HG03565 (cell line): ENCODE measurements around the gene MEGF6.

Experiments used
- ATAC-seq: cut with Tn5 transposase; IDR thresholded peaks from one replicate; pipeline ENCODE4 v1.9.1; 2021; ENCODE audit warnings: mild to moderate bottlenecking, moderate library complexity; ENCODE audit not compliant: unreplicated experiment

Gene MEGF6

DNA sequence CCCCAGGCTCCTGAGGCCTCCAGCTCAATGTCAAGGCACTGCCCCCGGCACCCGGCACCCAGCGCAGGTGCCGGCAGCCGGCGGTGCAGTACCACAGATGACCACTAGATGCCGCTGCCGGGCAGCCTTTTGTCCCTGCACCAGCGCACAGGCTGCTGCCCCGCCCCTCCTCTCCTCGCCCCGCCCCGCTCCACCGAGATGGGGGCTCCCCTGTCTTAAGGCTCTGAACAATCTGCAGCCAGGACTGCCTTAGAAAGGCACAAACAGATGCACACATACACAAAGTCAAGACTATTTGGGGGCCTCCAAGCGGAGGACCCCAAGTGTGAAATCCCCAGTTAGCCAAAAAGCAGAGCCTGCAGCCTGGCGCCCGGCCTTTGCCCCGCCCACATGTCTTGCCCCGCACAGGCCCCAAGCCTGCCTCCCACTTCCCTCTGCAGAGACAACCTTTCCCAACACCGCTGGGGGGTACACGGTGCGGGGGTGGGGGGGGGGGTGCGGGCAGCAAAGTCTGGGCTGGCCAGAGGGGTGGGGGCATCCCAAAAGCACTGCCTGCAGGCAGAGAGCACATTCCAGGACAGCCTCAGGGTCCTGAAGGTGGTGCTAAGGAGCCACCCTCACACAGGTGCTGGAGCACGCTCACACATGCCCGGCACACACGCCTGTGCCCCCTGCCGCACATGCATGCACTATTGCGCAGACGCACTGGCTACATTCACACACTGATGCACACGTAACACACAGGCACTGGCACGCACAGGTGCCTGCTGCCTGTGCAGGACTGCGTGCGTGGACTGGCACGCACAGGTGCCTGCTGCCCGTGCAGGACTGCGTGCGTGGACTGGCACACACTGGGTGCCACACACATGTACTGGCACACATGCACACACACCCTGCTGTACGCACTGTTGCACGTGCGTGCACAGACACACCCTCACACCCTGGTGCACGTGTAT is 119.7 kb downstream of the MEGF6 start:
- ATAC-seq, result no peak

DNA sequence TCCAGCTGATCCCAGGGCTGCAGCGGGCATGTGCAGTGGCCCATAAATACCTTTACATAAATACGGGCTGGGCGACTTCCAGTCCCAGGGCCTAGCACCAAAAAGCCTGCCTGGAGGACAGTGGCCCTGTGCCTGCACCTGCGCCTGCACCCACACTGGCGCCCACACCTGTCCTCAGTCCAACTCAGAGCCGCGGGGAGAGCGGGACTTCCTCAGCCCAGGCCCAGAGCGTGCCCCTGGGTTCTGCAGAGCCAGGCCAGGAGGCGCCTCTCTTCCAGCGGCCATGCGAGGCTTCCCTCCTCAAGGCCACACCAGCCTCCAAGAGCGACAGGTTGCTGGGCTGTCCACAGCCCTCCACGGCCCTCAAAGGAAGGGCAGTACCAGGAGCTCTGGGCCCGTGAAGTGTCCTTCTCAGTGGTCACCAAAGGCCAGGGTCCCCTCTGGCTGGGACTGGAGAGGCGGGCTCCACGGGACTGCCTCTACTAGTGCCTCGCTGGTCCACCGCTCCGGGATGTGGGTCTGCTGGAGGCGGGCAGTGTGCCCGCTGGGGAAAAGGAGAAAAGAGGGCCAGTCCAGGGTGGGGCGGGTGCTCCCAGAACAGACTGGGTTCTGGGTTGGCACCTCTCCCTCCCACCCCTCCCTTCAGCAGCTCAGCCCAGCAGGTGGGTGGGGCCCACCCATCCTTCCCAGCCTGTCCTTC is 121.1 kb downstream of the MEGF6 start:
- no peak for ATAC-seq

DNA sequence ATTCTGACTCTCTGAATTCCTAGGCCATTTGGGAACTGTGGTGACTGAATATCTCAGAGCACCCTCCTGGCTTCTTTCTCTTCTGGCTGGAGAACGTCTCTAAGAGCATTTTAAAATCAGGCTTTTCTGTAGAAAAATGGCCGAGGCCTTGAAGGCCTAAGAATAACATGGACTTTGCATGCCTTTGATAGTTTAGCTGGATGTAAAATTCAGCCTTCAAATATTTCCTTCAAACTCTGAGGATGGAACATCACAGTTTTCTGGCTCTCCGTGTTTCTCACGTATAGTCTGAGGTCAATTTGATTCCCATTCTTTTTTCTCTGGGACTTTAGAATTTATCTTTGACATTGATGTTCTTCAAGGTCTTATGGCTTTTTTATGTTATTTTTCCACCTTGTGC is 122.9 kb downstream of the MEGF6 start:
- ATAC-seq, result no peak

DNA sequence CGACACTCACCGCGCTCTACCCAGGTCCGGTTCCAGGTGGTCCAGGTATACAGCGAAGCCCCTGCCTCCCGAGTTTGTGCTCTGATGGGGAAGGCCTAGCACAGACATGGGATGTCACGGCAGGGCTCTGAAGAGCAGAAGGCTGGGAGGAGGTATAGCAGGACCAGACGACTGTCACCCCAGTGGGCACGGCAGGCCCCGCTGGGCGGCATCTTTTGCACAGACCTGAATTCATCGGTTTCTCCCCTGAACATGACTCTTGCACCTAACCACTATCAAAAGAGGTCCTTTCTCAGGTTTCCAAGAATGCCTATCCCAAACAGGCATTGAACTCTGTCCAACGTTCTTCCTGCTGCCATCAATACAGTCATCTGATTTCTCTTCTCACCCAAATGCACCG is 126.3 kb downstream of the MEGF6 start:
- ATAC-seq, result no peak

DNA sequence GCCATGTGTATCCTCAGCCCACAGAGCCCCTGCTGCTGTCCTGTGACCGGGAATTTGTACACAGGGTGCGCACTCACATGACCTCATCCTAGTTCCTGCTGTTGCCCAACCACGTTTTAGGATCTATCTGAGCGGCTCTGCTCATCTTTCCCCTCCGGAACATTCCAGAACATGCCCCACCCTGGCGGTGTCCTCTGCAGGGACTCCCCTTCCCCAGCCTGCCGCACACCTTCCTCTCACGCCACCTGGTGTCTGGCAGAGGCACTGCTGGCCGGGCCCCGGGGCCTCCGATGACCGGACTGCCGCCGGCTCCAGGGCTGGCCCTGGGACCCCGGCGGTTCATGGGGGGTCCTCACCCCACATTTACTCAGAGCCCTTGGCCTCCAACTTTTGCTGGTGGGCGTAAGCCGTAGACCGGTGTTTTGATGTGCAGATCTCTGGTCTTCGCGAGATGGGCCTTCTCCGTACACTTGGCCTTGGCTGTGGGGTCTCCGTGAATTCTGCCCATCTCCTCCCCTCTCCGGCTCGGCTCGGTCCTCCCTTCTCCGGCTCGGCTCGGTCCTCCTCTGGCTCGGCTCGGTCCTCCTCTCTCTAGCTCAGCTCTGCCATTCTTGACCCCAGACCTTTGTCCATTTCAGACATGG is 127.4 kb downstream of the MEGF6 start:
- no peak for ATAC-seq

DNA sequence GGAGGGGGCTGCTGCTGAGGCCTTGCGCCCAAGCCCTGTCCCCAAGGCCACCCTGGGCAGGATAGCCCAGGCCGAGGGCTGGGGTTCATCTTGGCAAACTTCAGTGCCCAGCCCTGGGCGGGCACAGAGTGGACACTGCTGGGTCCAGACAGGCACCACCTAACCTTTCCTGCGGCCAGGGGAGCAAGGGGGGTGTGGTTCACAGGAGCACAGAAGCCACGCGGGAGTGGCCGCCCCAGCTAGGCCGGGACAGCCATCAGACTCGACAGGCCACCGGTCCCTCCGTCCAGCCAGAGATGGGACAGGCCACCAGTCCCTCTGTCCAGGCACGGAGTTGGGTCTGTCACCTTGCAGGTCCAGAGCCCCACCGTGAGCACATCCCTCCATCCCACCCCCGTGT is 127.9 kb downstream of the MEGF6 start:
- no peak for ATAC-seq

DNA sequence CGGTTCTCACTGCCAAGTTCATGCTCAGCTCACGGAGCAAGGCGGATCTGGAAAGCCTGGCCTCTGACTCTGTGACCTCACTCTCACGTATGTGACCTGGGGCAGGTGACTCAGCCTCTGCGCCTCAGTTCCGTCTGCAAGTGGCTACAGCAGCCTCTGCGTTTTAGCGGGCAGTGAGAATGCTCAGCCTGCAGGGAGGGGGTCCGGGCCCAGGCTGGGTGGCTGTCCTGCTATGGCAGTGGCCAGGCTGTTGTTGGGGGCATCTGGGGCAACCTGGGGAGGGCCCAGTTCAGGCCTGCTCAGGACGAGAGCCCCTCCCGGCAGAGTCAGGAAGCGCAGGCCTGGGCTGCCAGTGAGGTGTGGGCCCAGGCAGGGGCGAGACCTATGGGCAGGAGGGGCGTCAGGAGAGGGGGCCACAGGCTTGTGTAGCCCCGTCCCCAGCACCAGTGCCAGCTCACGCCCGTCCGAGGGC is 128.9 kb downstream of the MEGF6 start:
- no peak for ATAC-seq

DNA sequence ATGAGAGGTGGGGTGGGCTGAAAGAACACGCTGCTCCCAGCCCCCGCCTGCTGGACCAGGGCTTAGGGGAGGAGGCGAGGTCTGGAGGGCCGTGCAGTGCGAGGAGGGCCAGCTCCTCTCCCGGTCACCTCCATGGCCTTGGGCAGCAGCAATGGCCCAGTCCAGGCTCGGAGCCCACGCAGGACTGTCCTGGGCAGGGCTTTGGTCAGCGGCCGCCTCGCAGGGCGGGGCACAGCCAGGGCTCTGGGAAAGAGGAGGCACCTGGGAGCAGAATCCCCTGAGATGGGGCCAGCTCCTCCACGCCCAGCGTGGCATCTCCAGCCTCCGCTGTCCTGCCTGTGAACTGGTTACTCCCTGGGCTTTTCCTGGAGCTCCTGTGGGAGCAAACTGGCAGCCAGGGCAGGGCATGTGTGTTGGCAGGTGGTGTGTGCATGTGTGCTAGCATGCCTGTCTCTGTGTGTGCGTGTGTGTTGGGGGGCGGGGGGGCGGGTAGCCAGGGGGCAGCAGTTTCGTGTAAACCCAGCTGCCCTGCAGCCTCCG is 129.4 kb downstream of the MEGF6 start:
- no peak for ATAC-seq

DNA sequence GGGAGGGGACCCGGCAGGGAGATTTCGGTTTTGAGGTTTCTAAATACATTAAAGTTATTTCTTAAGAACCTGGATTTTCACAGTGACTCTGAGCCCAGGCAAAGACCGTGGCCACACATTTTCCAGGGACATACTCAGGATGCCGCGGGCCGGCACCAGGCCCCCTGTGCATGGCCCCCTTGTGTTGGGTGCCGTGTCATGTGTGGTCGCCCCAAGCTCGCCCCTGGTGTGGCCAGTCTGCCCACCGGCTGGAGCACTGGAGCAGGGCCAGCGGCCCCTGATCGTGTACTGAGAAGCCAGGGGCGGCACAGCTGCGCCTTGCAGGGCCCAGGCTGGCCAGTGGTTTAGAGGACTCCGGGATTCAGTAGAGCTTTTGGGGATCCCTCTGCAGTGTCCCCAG is 130.3 kb downstream of the MEGF6 start:
- no peak for ATAC-seq

DNA sequence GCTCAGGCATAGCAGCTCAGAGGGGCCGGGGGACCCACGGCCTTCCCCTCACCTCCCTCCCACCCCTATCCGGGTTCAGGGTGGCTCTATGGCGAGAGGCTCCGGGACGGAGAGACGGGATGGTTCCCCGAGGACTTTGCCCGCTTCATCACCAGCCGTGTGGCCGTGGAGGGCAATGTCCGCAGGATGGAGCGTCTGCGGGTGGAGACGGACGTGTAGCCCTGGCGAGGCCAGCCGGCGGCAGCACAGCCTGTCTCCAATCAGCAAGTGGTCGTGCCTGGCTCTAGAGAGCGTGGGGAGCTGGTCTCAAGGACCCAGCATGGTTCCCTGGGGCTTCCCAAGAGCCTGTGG is 131.0 kb downstream of the MEGF6 start:
- ATAC-seq, result no peak

DNA sequence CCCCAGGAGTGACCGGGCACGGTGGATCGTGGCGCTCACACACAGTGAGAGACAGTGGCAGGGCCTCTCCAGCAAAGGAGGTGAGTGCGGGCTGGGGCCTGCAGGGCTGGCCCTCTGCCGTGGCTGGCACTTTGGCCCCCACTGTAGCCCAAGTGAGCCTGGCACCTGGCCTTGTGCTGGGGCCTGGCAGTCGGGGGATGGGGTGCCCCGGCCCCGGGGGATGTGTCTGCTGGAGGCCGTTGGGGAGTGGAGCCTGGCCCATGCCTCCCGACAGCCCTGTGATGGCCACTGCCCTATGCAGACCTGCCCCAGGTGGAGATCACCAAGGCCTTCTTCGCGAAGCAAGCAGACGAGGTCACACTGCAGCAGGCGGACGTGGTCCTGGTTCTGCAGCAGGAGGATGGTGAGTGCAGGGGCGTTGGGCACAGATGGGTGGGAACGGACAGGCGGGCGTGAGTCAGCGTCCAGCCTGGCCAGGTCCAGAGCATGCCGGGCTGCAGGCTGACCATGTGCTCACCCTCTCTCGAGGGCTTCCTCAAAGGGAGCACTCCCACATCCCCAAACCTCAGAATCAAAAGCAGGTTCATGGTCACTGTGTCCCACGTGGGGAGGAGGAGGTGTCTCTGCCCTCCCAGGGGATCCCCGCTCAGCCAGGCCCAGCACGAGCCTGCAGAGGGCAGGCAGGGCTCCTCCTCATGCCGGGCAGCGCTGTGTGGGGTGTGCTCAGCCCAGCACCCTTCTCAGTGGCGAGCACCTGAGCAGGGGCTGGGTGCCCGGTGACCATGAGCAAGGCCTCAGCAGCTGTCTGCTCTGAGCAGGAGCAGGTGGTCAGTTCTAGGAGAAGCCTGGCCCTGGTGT is 131.6 kb downstream of the MEGF6 start:
- no peak for ATAC-seq

DNA sequence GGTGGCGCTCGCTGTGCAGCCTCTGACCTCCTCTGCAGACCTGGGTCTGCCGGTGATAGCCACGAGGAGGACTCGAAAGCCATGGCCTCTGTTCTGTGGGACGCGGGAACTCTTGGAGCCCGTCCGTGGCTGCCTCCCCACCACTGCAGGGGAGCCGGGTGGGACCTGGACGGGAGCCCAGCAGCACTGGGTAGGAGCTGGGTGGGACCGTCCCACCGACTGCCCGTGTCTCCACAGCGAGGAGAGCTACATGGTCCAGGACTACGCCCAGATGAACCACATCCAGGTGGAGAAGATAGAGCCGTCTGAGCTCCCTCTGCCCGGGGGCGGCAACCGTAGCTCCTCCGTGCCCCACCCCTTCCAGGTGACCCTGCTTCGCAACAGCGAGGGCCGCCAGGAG is 133.1 kb downstream of the MEGF6 start:
- ATAC-seq, result no peak

DNA sequence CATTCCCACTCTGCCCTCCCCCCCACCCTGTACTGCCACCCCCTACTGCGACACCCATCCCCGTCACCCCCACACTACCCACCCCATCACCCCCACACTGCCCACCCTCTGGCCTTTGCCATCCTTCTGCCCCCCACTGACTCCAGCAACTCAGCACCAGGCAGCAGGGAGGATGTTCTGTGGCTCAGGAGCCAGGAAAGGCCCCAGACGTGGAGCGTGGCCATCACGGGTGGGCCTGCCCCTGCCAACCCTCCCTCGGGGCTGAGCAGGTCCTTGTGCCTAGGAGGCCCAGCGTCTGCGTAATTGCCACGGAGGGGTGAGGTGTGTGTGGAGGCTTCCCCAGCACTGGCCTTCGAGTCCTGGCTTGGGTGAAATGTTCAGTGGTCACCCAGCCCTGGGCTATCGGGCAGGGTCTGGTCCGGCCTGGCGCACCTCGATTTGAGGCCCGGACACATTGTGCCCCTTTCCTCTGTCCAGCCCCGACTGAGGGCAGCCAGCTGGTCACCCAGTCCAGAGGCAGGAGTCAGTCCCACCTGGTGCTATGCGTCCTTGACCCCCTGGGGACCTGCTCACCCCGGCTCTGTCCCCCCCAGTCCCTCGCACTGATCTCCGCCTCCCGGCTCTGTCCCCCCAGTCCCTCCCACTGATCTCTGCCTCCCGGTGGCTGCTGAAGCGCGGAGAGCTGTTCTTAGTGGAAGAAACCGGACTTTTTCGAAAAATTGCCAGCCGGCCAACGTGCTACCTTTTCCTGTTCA is 133.9 kb downstream of the MEGF6 start:
- no peak for ATAC-seq

DNA sequence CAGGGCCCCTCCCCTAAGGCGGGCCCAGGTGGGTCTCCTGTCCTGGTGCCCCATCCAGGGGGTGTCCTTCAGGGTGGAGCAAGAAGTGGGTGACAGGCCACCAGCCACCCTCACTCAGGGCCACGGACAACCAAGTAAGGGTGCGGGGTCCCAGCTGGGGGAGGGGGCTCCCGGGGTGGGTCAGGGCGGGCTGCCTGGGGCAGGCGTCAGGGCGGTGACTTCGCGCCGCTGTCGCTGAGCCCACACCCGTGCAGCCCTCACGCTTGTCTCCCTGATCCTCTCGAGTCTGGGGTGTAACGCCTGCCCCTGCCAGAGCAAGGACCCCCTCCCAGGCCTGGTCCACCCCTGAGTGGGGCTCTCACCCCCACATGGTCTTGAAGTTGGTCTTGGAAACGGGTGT is 134.6 kb downstream of the MEGF6 start:
- no peak for ATAC-seq

DNA sequence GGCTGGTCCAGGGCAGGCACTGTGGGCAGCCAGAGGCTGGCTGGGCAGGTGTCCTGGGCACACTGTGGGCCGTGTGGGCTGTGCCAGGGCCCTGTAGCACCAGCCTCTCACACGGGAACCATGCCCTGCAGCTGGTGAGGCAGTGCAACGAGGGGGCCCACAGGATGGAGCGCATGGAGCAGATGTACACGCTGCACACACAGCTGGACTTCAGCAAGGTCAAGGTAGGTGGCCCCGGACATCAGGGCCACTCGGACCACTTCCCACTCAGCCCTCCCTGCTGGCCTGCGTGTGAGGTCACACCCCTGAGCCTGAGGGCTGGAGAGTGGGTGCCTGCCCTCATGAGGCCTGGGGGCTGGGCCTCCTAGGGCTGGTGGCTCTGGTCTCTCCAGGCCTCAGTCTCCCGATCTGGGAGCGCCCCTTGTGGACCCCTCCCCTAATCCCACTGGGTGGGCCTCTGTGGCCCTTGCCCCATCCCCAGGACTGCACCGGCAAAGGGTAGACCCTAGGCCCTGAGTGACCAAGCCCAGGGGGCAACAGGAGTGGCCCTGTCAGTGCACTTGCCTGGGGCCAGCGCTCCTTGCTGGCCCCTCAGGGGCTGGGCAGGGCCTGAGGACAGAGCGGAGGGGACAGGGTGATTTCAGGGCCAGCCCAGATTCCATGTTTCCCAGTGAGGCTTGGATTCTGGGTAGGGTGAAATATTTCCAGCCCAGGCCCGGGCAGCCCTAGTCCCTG is 135.3 kb downstream of the MEGF6 start:
- no peak for ATAC-seq

DNA sequence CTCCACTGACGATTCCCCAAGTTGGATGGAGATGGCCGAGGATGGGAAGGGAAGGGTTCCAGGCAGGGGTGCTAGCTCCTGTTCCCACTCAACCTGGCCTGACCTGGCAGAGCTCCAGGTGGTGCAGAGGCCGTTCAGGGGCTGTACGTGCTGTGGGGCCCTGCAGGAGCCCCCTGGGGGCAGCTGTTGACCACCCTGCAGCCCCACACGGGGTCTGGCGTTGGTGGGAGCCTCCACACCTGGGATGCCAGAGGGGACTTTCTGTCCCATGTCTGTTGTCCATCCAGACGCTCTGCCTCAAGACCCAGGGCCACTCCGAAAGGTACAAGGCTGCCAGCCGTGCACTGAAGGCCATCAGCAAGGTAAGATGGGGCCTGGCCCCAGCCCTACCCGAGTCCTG is 136.9 kb downstream of the MEGF6 start:
- ATAC-seq, result no peak

DNA sequence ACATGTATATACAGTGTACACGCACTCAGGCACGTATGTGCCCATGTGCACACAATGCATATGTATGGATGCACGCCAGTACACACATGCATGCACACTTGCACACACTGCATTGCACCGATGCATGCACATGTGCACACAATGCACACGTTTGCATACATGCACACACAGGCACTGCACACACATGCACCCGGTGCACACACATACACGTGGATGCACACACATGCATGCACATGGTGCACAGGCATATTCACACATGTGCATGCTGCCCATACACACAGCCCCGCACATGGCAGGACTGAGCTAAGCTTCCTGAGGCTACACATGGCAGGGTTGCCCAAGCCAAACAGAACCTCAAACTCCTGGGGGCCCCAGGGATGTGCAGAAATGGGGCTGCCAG is 137.3 kb downstream of the MEGF6 start:
- no peak for ATAC-seq

DNA sequence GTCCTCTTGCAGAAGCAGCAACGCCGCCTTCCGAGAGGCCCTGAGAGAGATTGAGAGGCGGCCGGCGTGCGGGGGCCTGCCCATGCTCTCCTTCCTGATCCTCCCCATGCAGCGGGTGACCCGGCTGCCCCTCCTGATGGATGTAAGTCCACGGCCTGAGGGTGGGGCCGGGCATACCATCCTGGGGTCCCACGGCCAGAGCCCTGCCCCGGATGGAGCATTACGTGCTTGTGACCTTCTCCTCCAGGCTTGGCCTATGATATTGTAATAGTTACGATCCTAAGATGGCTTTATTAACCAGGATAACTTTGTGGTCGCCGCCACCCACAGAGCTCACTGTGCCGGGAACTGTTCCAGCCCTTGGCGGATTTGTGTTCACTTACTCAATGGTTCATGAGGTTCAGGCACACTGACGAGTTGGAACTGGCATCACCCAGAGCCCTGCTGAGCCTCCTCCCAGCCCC is 137.9 kb downstream of the MEGF6 start:
- ATAC-seq, result no peak

DNA sequence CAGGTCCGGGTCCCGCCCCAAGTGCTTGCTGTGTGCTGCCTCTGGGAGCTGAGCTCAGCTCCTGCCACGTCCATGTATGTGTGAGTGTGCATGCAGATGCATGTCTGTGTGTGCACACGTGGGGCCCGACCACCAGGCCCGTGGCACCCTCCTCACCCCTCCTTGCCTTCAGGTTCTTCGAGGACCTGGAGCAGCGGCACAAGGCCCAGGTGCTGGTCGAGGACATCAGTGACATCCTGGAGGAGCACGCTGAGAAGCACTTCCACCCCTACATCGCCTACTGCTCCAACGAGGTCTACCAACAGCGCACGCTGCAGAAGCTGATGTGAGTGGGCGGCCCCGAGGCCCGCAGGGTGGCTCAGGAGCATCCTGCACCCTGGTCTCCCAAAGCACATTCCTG is 138.4 kb downstream of the MEGF6 start:
- ATAC-seq, result no peak
